HG02588 (cell line): Measurements from ENCODE around the gene PCDH9.
"Not testable (repeated sequence)": the region's sequence is repeated elsewhere in the genome, so short reads cannot be mapped to it uniquely, and the experiment has no call there.

ENCODE experiments used
- ATAC-seq: cut with Tn5 transposase; IDR thresholded peaks from one replicate; pipeline ENCODE4 v1.9.1; 2021; ENCODE audit warnings: mild to moderate bottlenecking, moderate library complexity; ENCODE audit not compliant: unreplicated experiment

Gene PCDH9

GRCh38 chr13:67133476-67133875 is 96.7 kb downstream of the PCDH9 start:
- no peak for ATAC-seq

- ATAC-seq: no peak
Measured at GRCh38 chr13:67131393-67131792, 98.7 kb downstream of the PCDH9 start.

- ATAC-seq: no peak
Measured at GRCh38 chr13:67130444-67130843, 99.7 kb downstream of the PCDH9 start.

DNA sequence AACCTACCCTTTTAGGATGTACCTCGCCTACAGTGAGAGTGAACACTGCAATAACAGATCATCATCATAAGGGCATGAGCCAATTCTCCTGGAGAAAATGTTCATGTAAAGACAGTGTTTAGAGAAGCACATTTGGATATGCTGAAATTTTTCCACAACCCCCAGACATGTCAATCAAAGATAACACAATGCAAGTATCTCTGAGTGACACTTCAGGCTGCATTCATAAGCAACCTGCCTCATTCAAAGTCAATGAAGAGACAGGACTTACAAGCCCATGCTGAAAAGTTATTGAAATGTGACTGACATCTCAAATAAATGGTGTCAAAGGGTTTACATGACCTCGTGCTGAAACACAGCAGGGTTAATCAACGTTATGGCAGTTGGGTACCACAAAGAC is 102.0 kb downstream of the PCDH9 start:
- ATAC-seq: no peak

GRCh38 chr13:67125681-67126080 is 104.5 kb downstream of the PCDH9 start:
- ATAC-seq: no peak

DNA sequence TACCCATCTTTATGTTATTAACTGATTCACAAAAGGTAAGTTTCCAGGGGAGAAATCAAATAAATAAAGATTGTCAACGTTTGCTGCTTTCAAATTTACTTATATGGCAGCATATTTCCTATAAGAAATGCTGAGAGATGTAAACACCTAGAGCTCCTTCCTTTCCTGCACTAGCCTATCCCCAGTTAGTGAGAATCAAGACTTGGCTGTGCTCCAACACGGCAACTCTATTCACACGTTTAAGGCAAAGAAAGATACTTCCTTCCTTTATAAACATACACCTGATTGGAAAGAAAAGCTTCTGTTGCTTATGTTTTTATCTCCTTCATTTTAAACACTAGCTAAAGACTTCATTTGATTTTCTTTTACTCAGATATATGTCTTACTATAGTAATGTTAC is 107.0 kb downstream of the PCDH9 start:
- ATAC-seq: no peak

GRCh38 chr13:67122251-67122650 is 107.9 kb downstream of the PCDH9 start:
- ATAC-seq: no peak

DNA sequence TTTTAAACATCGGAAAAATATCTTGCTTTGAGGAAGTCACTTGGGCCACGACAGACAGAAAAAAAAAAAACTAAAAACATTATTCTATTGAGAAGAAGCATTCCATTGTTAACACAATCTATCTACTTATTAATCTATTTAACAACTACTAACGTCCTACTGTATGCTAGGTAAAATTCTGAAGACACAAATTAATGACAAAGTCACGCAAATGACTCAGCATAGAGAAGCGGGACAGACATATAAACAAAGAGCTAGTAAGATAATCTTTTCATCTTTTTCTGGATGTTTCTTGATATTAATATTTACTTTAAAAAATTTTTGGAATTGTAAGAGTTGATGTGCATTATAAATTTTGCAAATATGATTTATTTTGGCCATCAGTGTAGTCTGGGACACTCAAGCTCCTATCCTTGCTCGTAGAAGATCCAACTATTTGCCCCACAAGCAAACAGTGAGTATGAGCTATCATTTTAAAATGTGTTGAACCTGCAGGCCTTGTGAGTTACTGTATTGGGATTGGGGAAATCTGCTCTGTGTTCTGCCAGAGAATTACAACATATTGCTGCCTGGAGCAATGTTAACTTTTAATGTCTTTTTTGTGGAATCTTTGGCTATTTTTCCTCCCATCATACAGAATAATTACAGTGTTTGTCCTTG is 109.1 kb downstream of the PCDH9 start:
- no peak for ATAC-seq

GRCh38 chr13:67119481-67119894 is 110.6 kb downstream of the PCDH9 start:
- no peak for ATAC-seq

- no peak for ATAC-seq
Measured at GRCh38 chr13:67118277-67118676, 111.9 kb downstream of the PCDH9 start.

DNA sequence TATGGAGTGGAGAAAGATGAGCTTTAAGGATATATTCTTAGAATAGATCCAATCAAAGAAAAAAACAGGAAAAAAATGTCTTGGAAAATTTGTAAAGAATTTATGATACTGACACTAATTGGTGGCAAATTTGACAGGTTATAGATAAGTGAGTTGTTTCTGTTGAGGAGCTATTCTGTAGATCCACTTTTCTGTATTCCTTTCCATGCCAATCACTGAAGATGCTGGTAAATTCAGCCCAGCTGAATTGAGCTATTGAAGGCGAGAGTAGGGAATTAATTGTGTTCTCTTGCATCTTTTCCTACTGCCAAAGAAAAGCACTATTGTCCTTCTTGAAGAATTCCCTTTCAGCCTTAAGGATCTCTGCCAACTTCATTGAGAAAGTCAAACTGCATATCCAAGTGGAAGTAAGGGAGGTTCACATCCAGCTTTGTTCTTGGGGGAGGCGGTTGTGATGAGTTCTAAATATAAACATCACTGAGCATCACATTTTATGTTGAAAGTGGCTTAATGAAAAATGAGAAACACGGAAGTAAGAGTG is 113.1 kb downstream of the PCDH9 start:
- no peak for ATAC-seq

- ATAC-seq: no peak
Measured at GRCh38 chr13:67107979-67108378, 122.2 kb downstream of the PCDH9 start.

- no peak for ATAC-seq
Measured at GRCh38 chr13:67106502-67107057, 123.6 kb downstream of the PCDH9 start.

DNA sequence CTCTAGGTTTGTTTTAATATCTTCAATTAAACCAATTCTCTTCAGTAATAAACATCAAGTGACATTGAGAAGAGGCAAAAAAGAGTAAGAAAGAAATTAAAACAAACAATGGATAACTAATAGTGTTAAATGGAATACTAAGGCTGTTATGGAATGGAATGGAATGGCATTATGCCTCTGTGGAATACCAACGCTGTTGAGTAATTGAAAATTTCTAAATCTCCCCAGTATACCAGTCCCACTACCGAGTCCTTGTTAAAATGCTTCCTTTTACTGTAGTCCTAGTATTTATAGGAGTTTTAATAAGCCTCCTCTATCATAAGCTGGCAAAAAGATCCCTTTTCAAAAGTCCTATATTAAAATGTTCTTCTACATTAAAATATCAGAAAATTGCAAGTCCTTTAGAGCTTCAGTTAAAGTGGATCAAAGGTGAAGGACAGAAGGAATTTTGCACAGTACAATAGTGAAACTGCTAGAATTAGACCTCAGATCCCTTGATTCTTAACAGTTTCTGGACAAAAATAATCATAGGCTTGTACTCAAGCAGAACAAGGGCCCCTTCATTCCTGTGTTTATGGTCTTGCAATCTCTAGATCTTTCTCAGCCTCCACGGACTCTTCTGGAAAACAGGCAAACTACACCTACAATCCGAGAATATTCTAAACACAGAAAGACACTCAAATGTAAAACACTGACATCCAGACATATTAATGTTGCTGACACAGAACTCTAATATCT is 128.2 kb downstream of the PCDH9 start:
- ATAC-seq: no peak

GRCh38 chr13:67100730-67101129 is 129.4 kb downstream of the PCDH9 start:
- no peak for ATAC-seq

- ATAC-seq: no peak
Measured at GRCh38 chr13:67099494-67099893, 130.6 kb downstream of the PCDH9 start.

DNA sequence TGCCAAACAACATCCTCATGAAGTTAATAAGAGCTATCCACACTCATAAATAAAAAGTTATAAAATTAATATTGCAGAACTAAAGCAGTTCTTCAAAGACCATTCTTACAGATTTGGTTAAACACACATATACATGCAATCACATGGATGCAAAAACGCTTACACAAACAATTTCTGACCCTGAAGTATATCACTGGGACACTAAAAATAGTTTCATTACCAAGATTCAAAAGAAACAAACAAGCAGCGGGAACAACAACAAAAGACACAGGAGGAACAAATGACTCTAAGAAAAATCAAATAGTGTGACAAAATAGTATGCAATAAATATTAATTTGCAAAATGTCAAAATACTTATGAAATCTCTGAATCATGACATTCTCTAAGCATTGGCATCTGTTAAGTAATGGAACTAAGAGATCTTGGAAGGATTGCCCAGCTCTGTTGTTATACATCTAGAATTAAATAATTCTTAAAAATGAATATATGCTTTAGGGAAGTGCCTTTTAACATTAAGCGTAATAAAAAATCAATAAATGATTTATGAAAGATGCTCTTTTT is 132.2 kb downstream of the PCDH9 start:
- ATAC-seq: no peak

GRCh38 chr13:67096893-67097292 is 133.2 kb downstream of the PCDH9 start:
- not testable (repeated sequence) for ATAC-seq

DNA sequence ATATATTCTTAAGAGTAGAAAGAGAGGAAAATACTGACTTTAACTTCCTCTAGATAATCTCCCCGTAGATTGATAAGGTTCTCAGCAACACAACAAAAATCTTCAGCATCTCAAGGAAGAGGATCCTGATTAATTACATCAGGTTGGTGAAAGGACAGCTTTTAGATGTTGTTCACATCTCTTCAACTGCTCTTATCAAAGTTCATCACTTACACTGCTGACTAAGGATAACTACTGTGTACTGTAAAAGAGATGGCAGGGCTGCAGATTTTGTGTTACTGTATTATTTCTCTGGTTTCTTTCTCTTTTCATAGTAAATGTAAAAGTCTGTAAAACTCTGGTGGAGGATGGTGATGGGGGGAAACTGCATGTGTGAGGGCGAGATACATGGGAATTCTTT is 133.7 kb downstream of the PCDH9 start:
- ATAC-seq: no peak

DNA sequence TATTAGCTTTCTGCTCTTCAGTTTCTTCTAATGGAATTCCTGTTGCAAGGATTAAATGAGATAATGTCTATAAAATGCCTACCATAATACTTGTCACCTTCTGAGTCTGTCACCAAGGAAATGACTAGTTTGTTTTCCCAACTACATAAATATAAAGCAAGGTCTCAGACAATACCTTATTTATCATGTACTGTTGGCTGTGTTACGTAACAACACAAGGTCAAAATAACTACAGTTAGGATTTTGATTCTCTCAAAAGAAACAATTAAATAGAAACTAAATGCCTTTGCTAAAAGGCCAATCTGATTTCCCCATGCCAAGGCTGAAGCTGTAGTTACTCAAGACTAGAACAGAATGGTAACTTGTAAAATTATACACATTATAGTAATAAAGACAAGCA is 134.5 kb downstream of the PCDH9 start:
- ATAC-seq: no peak

- ATAC-seq: no peak
Measured at GRCh38 chr13:67094952-67095351, 135.2 kb downstream of the PCDH9 start.

DNA sequence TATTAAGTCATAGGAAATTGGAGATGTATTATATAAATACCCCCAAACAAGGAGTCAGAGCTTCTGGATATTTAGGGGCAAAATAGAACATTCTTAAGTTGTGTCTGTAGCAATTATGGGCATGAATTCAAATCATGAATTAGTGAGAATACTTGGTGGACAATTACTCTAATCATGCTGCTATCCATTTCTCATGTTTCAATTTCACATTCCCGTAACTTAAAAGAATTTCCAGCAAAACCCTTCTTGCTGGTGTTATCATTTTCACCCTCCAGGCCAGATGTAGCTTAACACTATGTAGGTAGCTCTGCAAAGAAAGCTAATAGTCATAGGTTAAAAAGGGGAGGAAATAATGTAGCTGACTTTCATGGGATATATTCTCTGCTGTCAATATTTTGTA is 136.1 kb downstream of the PCDH9 start:
- ATAC-seq: no peak
